Lower lobe of right lung (tissue), 2 donors: ENCODE results near the gene ALLC. TPM values are rescaled to one million over a fixed set of nuclear protein-coding genes. Genes with fewer than 3 reads are reported as not detected.

ENCODE experiments used
- ATAC-seq, 2 donors: fragments of 200-7000 bp; cut with Tn5 transposase; one replicate each; pipeline ENCODE4 v1.9.1; 2020 to 2022; ENCODE audit warnings: mild to moderate bottlenecking in 2 of 2, moderate library complexity in 2 of 2
- DNase-seq: peaks from one replicate; pipeline ENCODE4 v3.0.0-alpha.2; 2020
- H3K27ac ChIP-seq: fragments of 200-600 bp; one replicate; pipeline ENCODE4 v1.8.0; 2022
- H3K27me3 ChIP-seq: fragments of 200-600 bp; one replicate; pipeline ENCODE4 v1.8.0; 2022; ENCODE audit warnings: low read depth
- H3K36me3 ChIP-seq: fragments of 200-600 bp; one replicate; pipeline ENCODE4 v1.8.0; 2022; ENCODE audit warnings: mild to moderate bottlenecking
- H3K4me1 ChIP-seq: fragments of 200-600 bp; one replicate; pipeline ENCODE4 v1.8.0; 2022
- H3K4me3 ChIP-seq: fragments of 200-600 bp; one replicate; pipeline ENCODE4 v1.8.0; 2022; ENCODE audit warnings: mild to moderate bottlenecking
- H3K9me3 ChIP-seq: fragments of 200-600 bp; one replicate; pipeline ENCODE4 v1.8.0; 2022
- intact Hi-C: fragments of 100-400 bp; cut with DNase I; formaldehyde crosslinking; loops from one replicate; pipeline ENCODE4 v1.11.0; 2022
- total RNA-seq: library from RNA; stranded (reverse); fragmentation: NEBNext Ultra II Directional; extraction: Animal tissue kit (Norgen Biotek cat#: 25700); gene quantifications from one replicate; pipeline ENCODE4 v1.2.1, GENCODE V29; 2021
- TF ChIP-seq, protein P1 (sequence below): fragments of 200-600 bp; IDR thresholded peaks from one replicate; pipeline ENCODE4 v1.8.0; 2022; ENCODE audit warnings: antibody characterized with exemption, mild to moderate bottlenecking
- donor health status: DM: no; HTN: yes; CAD: no; lungs with severe emphysema.

Gene ALLC
- total RNA-seq, 1 donor from 2014 or later, result not detected

GRCh38 chr2:3747826-3748225 is 89.8 kb downstream of the ALLC start:
- H3K27me3 ChIP-seq, result no peaks in the 10 kb centered on the region
- no peak overlapping the region for H3K27ac ChIP-seq
- no peak for ATAC-seq
- H3K36me3 ChIP-seq, result no peaks in the 10 kb centered on the region
- H3K4me1 ChIP-seq, result no peaks in the 10 kb centered on the region
- intact Hi-C loops, result no loop called here
- DNase-seq, result no peak
- H3K9me3 ChIP-seq, result no peaks in the 10 kb centered on the region
- H3K4me3 ChIP-seq, result no peak overlapping the region
- TF ChIP-seq, protein P1, sequence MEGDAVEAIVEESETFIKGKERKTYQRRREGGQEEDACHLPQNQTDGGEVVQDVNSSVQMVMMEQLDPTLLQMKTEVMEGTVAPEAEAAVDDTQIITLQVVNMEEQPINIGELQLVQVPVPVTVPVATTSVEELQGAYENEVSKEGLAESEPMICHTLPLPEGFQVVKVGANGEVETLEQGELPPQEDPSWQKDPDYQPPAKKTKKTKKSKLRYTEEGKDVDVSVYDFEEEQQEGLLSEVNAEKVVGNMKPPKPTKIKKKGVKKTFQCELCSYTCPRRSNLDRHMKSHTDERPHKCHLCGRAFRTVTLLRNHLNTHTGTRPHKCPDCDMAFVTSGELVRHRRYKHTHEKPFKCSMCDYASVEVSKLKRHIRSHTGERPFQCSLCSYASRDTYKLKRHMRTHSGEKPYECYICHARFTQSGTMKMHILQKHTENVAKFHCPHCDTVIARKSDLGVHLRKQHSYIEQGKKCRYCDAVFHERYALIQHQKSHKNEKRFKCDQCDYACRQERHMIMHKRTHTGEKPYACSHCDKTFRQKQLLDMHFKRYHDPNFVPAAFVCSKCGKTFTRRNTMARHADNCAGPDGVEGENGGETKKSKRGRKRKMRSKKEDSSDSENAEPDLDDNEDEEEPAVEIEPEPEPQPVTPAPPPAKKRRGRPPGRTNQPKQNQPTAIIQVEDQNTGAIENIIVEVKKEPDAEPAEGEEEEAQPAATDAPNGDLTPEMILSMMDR, result no peak

GRCh38 chr2:3749201-3749600 is 91.2 kb downstream of the ALLC start:
- TF ChIP-seq, protein P1, result no peak

DNA sequence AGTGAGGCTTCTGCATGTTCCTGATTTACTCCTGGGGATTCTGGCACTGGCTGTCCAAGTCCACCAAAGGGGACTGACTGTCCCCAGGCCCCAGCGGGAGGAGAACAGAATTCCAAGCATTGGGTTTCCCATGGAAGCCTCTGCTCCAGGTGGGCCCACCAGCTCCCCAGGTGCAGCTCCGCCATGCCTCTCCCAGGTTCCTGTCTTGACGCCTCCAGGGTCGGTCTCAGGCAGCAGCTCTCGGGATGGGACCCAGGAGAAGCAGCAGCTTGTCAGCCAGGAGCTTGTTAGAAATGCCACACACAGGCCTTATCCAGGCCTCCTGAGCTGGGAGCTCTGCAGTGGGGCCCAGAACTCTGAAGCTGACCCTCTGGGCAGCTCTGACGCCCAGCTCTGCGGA is 93.3 kb downstream of the ALLC start:
- H3K4me3 ChIP-seq, result no peak overlapping the region
- ATAC-seq (no peak), DNase-seq (no peak)
- no peaks in the 10 kb centered on the region for H3K36me3 ChIP-seq
- intact Hi-C loops, result no loop called here
- TF ChIP-seq, protein P1, result no peak
- no peak overlapping the region for H3K27ac ChIP-seq
- no peaks in the 10 kb centered on the region for H3K9me3 ChIP-seq
- no peaks in the 10 kb centered on the region for H3K4me1 ChIP-seq
- no peaks in the 10 kb centered on the region for H3K27me3 ChIP-seq

More at GRCh38 chr2:3749201-3749600, 91.2 kb downstream of the ALLC start:
- ATAC-seq (no peak), DNase-seq (no peak)
- Histone ChIP-seq H3K36me3 (no peaks in the 10 kb centered on the region), H3K27ac (no peak overlapping the region), H3K4me1 (no peaks in the 10 kb centered on the region), H3K4me3 (no peak overlapping the region), H3K9me3 (no peaks in the 10 kb centered on the region), H3K27me3 (no peaks in the 10 kb centered on the region)
- intact Hi-C loops, result no loop called here

DNA sequence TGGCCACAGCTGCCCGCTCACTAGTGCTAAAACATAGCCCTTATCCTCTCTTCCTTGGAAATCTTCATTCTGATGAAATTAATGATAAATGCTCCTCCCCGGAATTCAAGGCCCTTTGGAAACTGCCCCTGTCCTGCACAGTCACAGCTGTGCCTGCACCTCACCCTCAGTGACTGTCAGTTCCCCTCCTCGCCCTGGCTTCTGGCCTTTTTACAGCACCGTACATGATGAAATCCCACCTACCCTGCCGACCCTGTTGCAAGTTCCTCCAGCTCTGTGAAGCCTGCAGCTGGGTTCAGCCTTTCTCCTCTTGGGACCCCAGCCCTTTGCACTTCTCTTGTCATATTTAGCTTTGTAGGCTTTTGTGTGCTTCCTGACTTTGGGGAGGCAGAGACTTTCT is 93.8 kb downstream of the ALLC start:
- intact Hi-C loops, result no loop called here

More for the DNA sequence above, 93.8 kb downstream of the ALLC start:
- H3K4me3 ChIP-seq, result no peak overlapping the region
- DNase-seq, result no peak
- no peaks in the 10 kb centered on the region for H3K27me3 ChIP-seq
- no peak for ATAC-seq
- H3K9me3 ChIP-seq, result no peaks in the 10 kb centered on the region
- TF ChIP-seq, protein P1, result no peak
- no peaks in the 10 kb centered on the region for H3K36me3 ChIP-seq
- H3K4me1 ChIP-seq, result no peaks in the 10 kb centered on the region
- H3K27ac ChIP-seq, result no peak overlapping the region

Other genes starting within 250 kb of the ALLC start
- gene ADI1, start 138.7 kb upstream of the ALLC start, total RNA-seq, result 60.2 TPM
- gene RNASEH1, start 99.9 kb upstream of the ALLC start, total RNA-seq, result 17.3 TPM
- gene RPS7, start 82.9 kb upstream of the ALLC start, total RNA-seq, result 814 TPM
- 0.30 TPM for gene COLEC11, start 63.1 kb upstream of the ALLC start, total RNA-seq
- gene DCDC2C, start 45.4 kb downstream of the ALLC start, total RNA-seq, result not detected